ENCODE data around the gene GRM5.
"Not testable (repeated sequence)": the region's sequence is repeated elsewhere in the genome, so short reads cannot be mapped to it uniquely, and the experiment has no call there.

GRM5 gene

GRCh38 chr11:88835709-88836108, 230.1 kb downstream of the GRM5 start:
- not testable (repeated sequence) for DNase-seq (ENCODE audit: low read depth)

- DNase-seq (ENCODE audit: low read depth), result no peak
Observed at GRCh38 chr11:88831303-88831890, 234.4 kb downstream of the GRM5 start.

- no peak for DNase-seq (ENCODE audit: low read depth)
Observed at GRCh38 chr11:88827018-88827676, 238.6 kb downstream of the GRM5 start.

- no peak for DNase-seq (ENCODE audit: low read depth)
Observed at GRCh38 chr11:88819616-88820015, 246.2 kb downstream of the GRM5 start.

- DNase-seq (ENCODE audit: low read depth), result no peak
Observed at GRCh38 chr11:88818978-88819377, 246.8 kb downstream of the GRM5 start.

- no peak for DNase-seq (ENCODE audit: low read depth)
Observed at GRCh38 chr11:88815505-88815904, 250.3 kb downstream of the GRM5 start.

- no peak for DNase-seq (ENCODE audit: low read depth)
Observed at GRCh38 chr11:88814076-88814475, 251.7 kb downstream of the GRM5 start.

- DNase-seq (ENCODE audit: low read depth), result no peak
Observed at GRCh38 chr11:88813233-88813915, 252.4 kb downstream of the GRM5 start.

GRCh38 chr11:88810420-88811097, 255.2 kb downstream of the GRM5 start:
- no peak for DNase-seq (ENCODE audit: low read depth)

- no peak for DNase-seq (ENCODE audit: low read depth)
Observed at GRCh38 chr11:88809126-88809525, 256.7 kb downstream of the GRM5 start.

- DNase-seq (ENCODE audit: low read depth), result no peak
Observed at GRCh38 chr11:88807349-88807748, 258.4 kb downstream of the GRM5 start.

GRCh38 chr11:88806410-88806809, 259.4 kb downstream of the GRM5 start:
- no peak for DNase-seq (ENCODE audit: low read depth)

- no peak for DNase-seq (ENCODE audit: low read depth)
Observed at GRCh38 chr11:88801484-88802123, 264.2 kb downstream of the GRM5 start.

- DNase-seq (ENCODE audit: low read depth), result no peak
Observed at GRCh38 chr11:88799771-88800500, 265.8 kb downstream of the GRM5 start.

- no peak for DNase-seq (ENCODE audit: low read depth)
Observed at GRCh38 chr11:88790182-88790581, 275.6 kb downstream of the GRM5 start.

GRCh38 chr11:88779577-88779976, 286.2 kb downstream of the GRM5 start:
- DNase-seq (ENCODE audit: low read depth), result no peak

- no peak for DNase-seq (ENCODE audit: low read depth)
Observed at GRCh38 chr11:88770475-88771079, 295.2 kb downstream of the GRM5 start.

- DNase-seq (ENCODE audit: low read depth), result no peak
Observed at GRCh38 chr11:88744140-88744539, 321.6 kb downstream of the GRM5 start.

- no peak for DNase-seq (ENCODE audit: low read depth)
Observed at GRCh38 chr11:88739524-88739923, 326.3 kb downstream of the GRM5 start.

- DNase-seq (ENCODE audit: low read depth), result no peak
Observed at GRCh38 chr11:88709567-88709966, 356.2 kb downstream of the GRM5 start.

- no peak for DNase-seq (ENCODE audit: low read depth)
Observed at GRCh38 chr11:88704485-88704884, 361.3 kb downstream of the GRM5 start.

Data from activated T-cell treated with anti-CD3 and anti-CD28 coated beads for 1 hour (primary cell).